H1 (cell line): ENCODE measurements around the gene ANAPC5. TPM values are rescaled to one million over a fixed set of nuclear protein-coding genes. Genes with fewer than 3 reads are reported as not detected.

Experiments
- CTCF ChIA-PET: fragments of 300-600 bp; sonication (Branson Sonifier 250); formaldehyde crosslinking; loops from one replicate; lab custom pipeline; 2021; ENCODE audit not compliant: partially characterized antibody; lab: Charles Lee
- POLR2A ChIA-PET: fragments of 300-600 bp; sonication (Branson Sonifier 250); formaldehyde crosslinking; loops from one replicate; lab custom pipeline; 2021; ENCODE audit warnings: inconsistent platforms; ENCODE audit not compliant: partially characterized antibody; lab: Charles Lee
- DNase-seq, 2 experiments: peaks; one replicate each; pipeline versions ENCODE4 v3.0.0 to v3.0.0-alpha.2; 2010 to 2022; ENCODE audit warnings: low spot score in 2 of 2, low read depth in 1 of 2, mixed read lengths in 1 of 2
- FAIRE-seq: peaks from 2 replicates; lab custom pipeline; 2011; peaks lifted over from hg19 to GRCh38; lab: Jason Lieb, UNC
- H2AFZ ChIP-seq: 2 replicates; pipeline ENCODE4 v1.8.1; 2012; ENCODE audit warnings: low read length, inconsistent platforms
- H2AK5ac ChIP-seq: 2 replicates; pipeline ENCODE4 v1.6.1; 2013; ENCODE audit warnings: low read depth, low read length
- H2BK120ac ChIP-seq: replicated peaks from 2 replicates; pipeline ENCODE3; 2013; ENCODE audit warnings: low read depth, low read length, inconsistent platforms
- H2BK12ac ChIP-seq: 2 replicates; pipeline ENCODE4 v1.6.1; 2013; ENCODE audit warnings: low read depth, low read length
- H2BK15ac ChIP-seq: 2 replicates; pipeline ENCODE4 v1.6.1; 2013; ENCODE audit warnings: low read length
- H2BK20ac ChIP-seq: 2 replicates; pipeline ENCODE4 v1.6.1; 2013; ENCODE audit warnings: low read length
- H2BK5ac ChIP-seq: 2 replicates; pipeline ENCODE4 v1.6.1; 2013; ENCODE audit warnings: low read depth, low read length
- H3K14ac ChIP-seq: 2 replicates; pipeline ENCODE4 v1.6.1; 2013; ENCODE audit warnings: inconsistent platforms; ENCODE audit not compliant: insufficient read length
- H3K18ac ChIP-seq: 2 replicates; pipeline ENCODE4 v1.6.1; 2013; ENCODE audit warnings: low read length; ENCODE audit errors: extremely low read depth
- H3K23ac ChIP-seq: 2 replicates; pipeline ENCODE4 v1.6.1; 2013; ENCODE audit warnings: inconsistent platforms; ENCODE audit not compliant: insufficient read length
- H3K23me2 ChIP-seq: 2 replicates; pipeline ENCODE4 v1.6.1; 2013; ENCODE audit warnings: low read depth, low read length
- H3K27ac ChIP-seq: 2 replicates; pipeline ENCODE4 v1.6.1; 2011; ENCODE audit warnings: low read depth, low read length, inconsistent platforms
- H3K27me3 ChIP-seq, 4 experiments: replicated peaks in 1 of 4; 1 replicate in 1 of 4; 2 replicates in 3 of 4; pipeline versions ENCODE4 v1.6.1 to v1.8.1; 2011 to 2013; ENCODE audit warnings: low read length in 3 of 4, mild to moderate bottlenecking in 3 of 4, inconsistent platforms in 2 of 4, mixed read lengths in 2 of 4, moderate library complexity in 1 of 4; ENCODE audit not compliant: control insufficient read depth in 3 of 4, insufficient read depth in 3 of 4; ENCODE audit errors: extremely low read depth in 1 of 4
- H3K36me3 ChIP-seq, 4 experiments: 2 replicates each; pipeline versions ENCODE4 v1.6.1 to v1.8.1; 2011 to 2013; ENCODE audit warnings: mild to moderate bottlenecking in 4 of 4, low read length in 3 of 4, moderate library complexity in 2 of 4, control low read depth in 1 of 4, inconsistent platforms in 1 of 4; ENCODE audit not compliant: insufficient read depth in 4 of 4, control insufficient read depth in 2 of 4
- H3K4ac ChIP-seq: replicated peaks from 2 replicates; pipeline ENCODE3; 2013; ENCODE audit warnings: low read length, low read depth, mixed read lengths, inconsistent platforms; ENCODE audit not compliant: insufficient read length
- H3K4me1 ChIP-seq, 4 experiments: replicated peaks in 1 of 4; 1 replicate in 1 of 4; 2 replicates in 3 of 4; pipeline versions ENCODE4 v1.6.1 to v1.8.1; 2011 to 2013; ENCODE audit warnings: low read length in 3 of 4, inconsistent platforms in 2 of 4, mixed read lengths in 1 of 4; ENCODE audit not compliant: insufficient read depth in 4 of 4, control insufficient read depth in 3 of 4
- H3K4me2 ChIP-seq, 2 experiments: 2 replicates each; pipeline versions ENCODE4 v1.6.1 to v1.8.1; 2011 to 2013; ENCODE audit warnings: low read depth in 2 of 2, low read length in 2 of 2, control low read depth in 1 of 2, inconsistent platforms in 1 of 2, mild to moderate bottlenecking in 1 of 2; ENCODE audit not compliant: insufficient read depth in 1 of 2
- H3K4me3 ChIP-seq, 4 experiments: fragments of 200-600, 300-600 bp in 1 of 4; sonication (generic), shearing (Covaris generic), sonication (Bioruptor Twin) in 1 of 4; 2 replicates each; pipeline versions ENCODE4 v1.5.1 to v1.8.1; 2011 to 2016; ENCODE audit warnings: low read length in 4 of 4, low read depth in 3 of 4, control low read depth in 2 of 4, inconsistent platforms in 2 of 4, mild to moderate bottlenecking in 2 of 4, mixed read lengths in 1 of 4, moderate library complexity in 1 of 4; ENCODE audit not compliant: insufficient read depth in 2 of 4; ENCODE audit errors: extremely low read depth in 1 of 4
- H3K56ac ChIP-seq: replicated peaks from 2 replicates; pipeline ENCODE3; 2013; ENCODE audit warnings: low read depth, mild to moderate bottlenecking, mixed read lengths, low read length, inconsistent platforms; ENCODE audit not compliant: insufficient read length
- H3K79me1 ChIP-seq: 2 replicates; pipeline ENCODE4 v1.6.1; 2013; ENCODE audit warnings: low read depth, low read length, control low read depth
- H3K79me2 ChIP-seq, 2 experiments: 2 replicates each; pipeline versions ENCODE4 v1.6.1 to v1.8.1; 2012 to 2013; ENCODE audit warnings: low read length in 2 of 2, mild to moderate bottlenecking in 2 of 2, inconsistent platforms in 1 of 2; ENCODE audit not compliant: insufficient read depth in 2 of 2, control insufficient read depth in 1 of 2
- H3K9ac ChIP-seq, 4 experiments: replicated peaks in 1 of 4; 1 replicate in 1 of 4; 2 replicates in 3 of 4; pipeline versions ENCODE4 v1.6.1 to v1.8.1; 2011 to 2013; ENCODE audit warnings: low read depth in 3 of 4, low read length in 3 of 4, control low read depth in 2 of 4, mild to moderate bottlenecking in 2 of 4, moderate library complexity in 2 of 4, inconsistent platforms in 1 of 4; ENCODE audit errors: extremely low read depth in 1 of 4
- H3K9me3 ChIP-seq, 2 experiments: 2 replicates each; pipeline versions ENCODE4 v1.6.1 to v1.8.1; 2012 to 2013; ENCODE audit warnings: mild to moderate bottlenecking in 2 of 2, moderate library complexity in 2 of 2, control low read depth in 1 of 2, inconsistent platforms in 1 of 2, low read depth in 1 of 2, low read length in 1 of 2, mixed read lengths in 1 of 2; ENCODE audit not compliant: insufficient read depth in 2 of 2
- H4K20me1 ChIP-seq, 2 experiments: replicated peaks in 1 of 2; 2 replicates each; pipeline versions ENCODE3 to v1.8.1; 2011 to 2013; ENCODE audit warnings: inconsistent platforms in 2 of 2, low read length in 2 of 2, mild to moderate bottlenecking in 1 of 2; ENCODE audit not compliant: insufficient read depth in 2 of 2, control insufficient read depth in 1 of 2
- H4K5ac ChIP-seq: 2 replicates; pipeline ENCODE4 v1.6.1; 2013; ENCODE audit warnings: low read length, low read depth, mixed read lengths, inconsistent platforms; ENCODE audit not compliant: insufficient read length
- H4K8ac ChIP-seq: 2 replicates; pipeline ENCODE4 v1.8.0; 2013; ENCODE audit warnings: mild to moderate bottlenecking, moderate library complexity, low read length, inconsistent platforms; ENCODE audit not compliant: insufficient read depth; ENCODE audit errors: extremely low read depth
- H4K91ac ChIP-seq: replicated peaks from 2 replicates; pipeline ENCODE3; 2013; ENCODE audit warnings: low read length, mixed read lengths, inconsistent platforms; ENCODE audit not compliant: insufficient read length
- MAX ChIP-seq: IDR thresholded peaks from 2 replicates; pipeline ENCODE4 v1.6.1; 2012; ENCODE audit warnings: inconsistent platforms
- whole genome bisulfite sequencing, 2 experiments: shearing (Covaris generic) in 1 of 2; methylation state at CpG; one replicate each; pipeline versions ENCODE4 v1.1.6 to v1.1.7; 2013 to 2015; ENCODE audit warnings: low lambda C conversion rate in 2 of 2, mixed read lengths in 2 of 2, inconsistent platforms in 1 of 2, low coverage in 1 of 2, missing lambda C conversion rate in 1 of 2; ENCODE audit not compliant: insufficient replicate concordance in 2 of 2, insufficient coverage in 1 of 2, insufficient read length in 1 of 2; ENCODE audit errors: extremely low coverage in 1 of 2, missing lambda C conversion rate in 1 of 2; 5-methylcytosine and 5-hydroxymethylcytosine counted together
- polyA plus RNA-seq, 7 experiments: library from polyadenylated mRNA; depleted of rRNA in 3 of 7; stranded (reverse) in 5 of 7; unstranded in 2 of 7; fragments of >200 nt in 5 of 7; fragments of 200-250 nt in 2 of 7; gene quantifications; 1 replicate in 5 of 7; 2 replicates in 1 of 7; 4 replicates in 1 of 7; pipeline versions ENCODE4 v1.2.1 to v1.2.3, GENCODE V29; 2011 to 2013; ENCODE audit warnings: missing spikeins in 2 of 7, mixed read lengths in 2 of 7
- total RNA-seq: library from RNA; stranded (reverse); fragmentation: NEBNext Ultra II Directional; extraction: Animal tissue kit (Norgen Biotek cat#: 25700); gene quantifications from 2 replicates; pipeline ENCODE4 v1.2.1, GENCODE V29; 2021

ANAPC5 gene
- total and polyA plus RNA-seq, 2 of the 8 experiments (the other 6 are each of a cell fraction or from before 2014, with no cell fraction given): 103 to 127 TPM

DNA sequence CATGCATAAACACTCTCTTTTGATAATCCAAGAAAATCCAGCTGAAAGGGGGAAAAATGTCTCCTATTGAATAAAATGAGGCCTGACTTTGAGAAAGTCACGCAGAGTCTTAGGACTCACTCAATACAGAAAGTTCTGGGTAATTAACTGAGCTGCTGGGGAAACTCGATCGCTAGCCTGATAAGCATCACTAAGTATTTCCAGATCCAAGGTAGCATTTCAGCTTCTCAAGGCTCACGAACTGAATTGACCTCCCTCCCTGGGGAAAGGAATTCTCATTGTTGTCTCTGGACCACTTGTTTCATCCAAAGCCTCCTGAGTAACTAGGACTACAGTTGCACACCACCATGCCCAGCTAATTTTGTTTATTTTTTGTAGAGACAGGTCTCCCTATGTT is 13.8 kb upstream of the ANAPC5 start:
- no peak overlapping the region for H3K18ac ChIP-seq
- H3K14ac ChIP-seq: no peak overlapping the region
- H2BK15ac ChIP-seq: no peak overlapping the region
- no peak overlapping the region for H3K56ac ChIP-seq
- H3K79me1 ChIP-seq: no peaks in the 10 kb centered on the region
- FAIRE-seq (no peak), DNase-seq (no peak)
- no peak overlapping the region for H3K4ac ChIP-seq
- H4K20me1 ChIP-seq: no peaks in the 10 kb centered on the region
- WGBS, 2 experiments: 92% methylated on average over 4 of the region's 4 CpGs; no CpG with 5 or more reads in 1 of the 2 experiments
- no peak overlapping the region for H3K23ac ChIP-seq
- H3K9ac ChIP-seq: no peak overlapping the region
- H2BK5ac ChIP-seq: no peak overlapping the region
- no peaks in the 10 kb centered on the region for H3K23me2 ChIP-seq
- no peak overlapping the region for H4K91ac ChIP-seq
- H3K27ac ChIP-seq: no peak overlapping the region
- H3K79me2 ChIP-seq: no peaks in the 10 kb centered on the region
- H4K5ac ChIP-seq: no peak overlapping the region
- POLR2A ChIA-PET: interaction anchor here (1.3 to 2.3 kb wide), 2 partner anchors 14 to 34 kb away, joined by 3 to 13 read pairs; partner anchors contain the start of gene ANAPC5
- H3K27me3 ChIP-seq: no peaks in the 10 kb centered on the region
- H4K8ac ChIP-seq: no peak overlapping the region
- no peaks in the 10 kb centered on the region for H3K9me3 ChIP-seq
- no peak overlapping the region for H3K4me2 ChIP-seq
- no peak overlapping the region for H2AK5ac ChIP-seq
- no peak overlapping the region for H2BK12ac ChIP-seq
- no peak overlapping the region for H2BK20ac ChIP-seq
- no peaks in the 10 kb centered on the region for H3K4me1 ChIP-seq
- H2AFZ ChIP-seq: no peak overlapping the region
- CTCF ChIA-PET: interaction anchor here (0.9 to 2.1 kb wide), 4 partner anchors 9 to 33 kb away, joined by 3 to 6 read pairs (median 4); no protein-coding TSS in a partner anchor
- no peak overlapping the region for H2BK120ac ChIP-seq
- H3K4me3 ChIP-seq: no peak overlapping the region
- no peaks in the 10 kb centered on the region for H3K36me3 ChIP-seq
- TF ChIP-seq MAX: no peak
